ENCODE measurements around the gene DOK6.

DNA sequence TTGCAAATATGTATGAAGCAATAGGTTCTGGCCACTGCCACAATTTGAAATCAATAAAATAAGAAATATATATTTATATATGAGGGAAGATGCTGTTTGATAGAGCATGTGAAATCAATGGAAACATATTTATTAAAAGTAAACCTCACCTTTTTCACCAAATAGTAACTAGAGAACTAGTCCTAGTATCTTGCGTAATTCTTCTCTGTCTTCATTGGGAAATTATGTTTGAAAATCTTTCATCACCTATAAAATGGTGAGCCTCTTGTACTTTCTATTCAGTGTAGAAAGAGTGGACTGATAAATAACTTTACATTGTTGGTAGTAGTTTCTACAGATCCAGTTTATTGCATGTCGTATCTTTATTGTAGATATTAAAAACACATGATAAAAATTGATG is 444.0 kb downstream of the DOK6 start:
- TF ChIP-seq, protein P1, sequence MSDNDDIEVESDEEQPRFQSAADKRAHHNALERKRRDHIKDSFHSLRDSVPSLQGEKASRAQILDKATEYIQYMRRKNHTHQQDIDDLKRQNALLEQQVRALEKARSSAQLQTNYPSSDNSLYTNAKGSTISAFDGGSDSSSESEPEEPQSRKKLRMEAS (IDR thresholded peaks at IDR 0.05): no peak
- TF ChIP-seq, protein P2, sequence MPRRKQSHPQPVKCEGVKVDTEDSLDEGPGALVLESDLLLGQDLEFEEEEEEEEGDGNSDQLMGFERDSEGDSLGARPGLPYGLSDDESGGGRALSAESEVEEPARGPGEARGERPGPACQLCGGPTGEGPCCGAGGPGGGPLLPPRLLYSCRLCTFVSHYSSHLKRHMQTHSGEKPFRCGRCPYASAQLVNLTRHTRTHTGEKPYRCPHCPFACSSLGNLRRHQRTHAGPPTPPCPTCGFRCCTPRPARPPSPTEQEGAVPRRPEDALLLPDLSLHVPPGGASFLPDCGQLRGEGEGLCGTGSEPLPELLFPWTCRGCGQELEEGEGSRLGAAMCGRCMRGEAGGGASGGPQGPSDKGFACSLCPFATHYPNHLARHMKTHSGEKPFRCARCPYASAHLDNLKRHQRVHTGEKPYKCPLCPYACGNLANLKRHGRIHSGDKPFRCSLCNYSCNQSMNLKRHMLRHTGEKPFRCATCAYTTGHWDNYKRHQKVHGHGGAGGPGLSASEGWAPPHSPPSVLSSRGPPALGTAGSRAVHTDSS (CRISPR knock-in tag; conservative IDR thresholded peaks at IDR 0.05): no peak
- TF ChIP-seq GABPA (IDR thresholded peaks at IDR 0.05; ENCODE audit: low read depth, low read length) (no peak), GABPA (CRISPR knock-in tag; IDR thresholded peaks at IDR 0.05; ENCODE audit: low read depth) (no peak), MZF1 (CRISPR knock-in tag; IDR thresholded peaks at IDR 0.05; ENCODE audit: borderline replicate concordance) (no peak), FOXJ3 (CRISPR knock-in tag; IDR thresholded peaks at IDR 0.05; ENCODE audit: borderline replicate concordance) (no peak), ZNF326 (CRISPR knock-in tag; IDR thresholded peaks at IDR 0.05; ENCODE audit: borderline replicate concordance) (no peak), ZNF225 (CRISPR knock-in tag; IDR thresholded peaks at IDR 0.05) (no peak), SNRNP70 (IDR thresholded peaks at IDR 0.05; ENCODE audit: low read depth, low read length) (no peak), ZNF33B (CRISPR knock-in tag; IDR thresholded peaks at IDR 0.05) (no peak), ZNF230 (CRISPR knock-in tag; IDR thresholded peaks at IDR 0.05) (no peak), NR2F1 (CRISPR knock-in tag; IDR thresholded peaks at IDR 0.05) (no peak), JUND (CRISPR knock-in tag; IDR thresholded peaks at IDR 0.05) (no peak)
- TF ChIP-seq, protein P3, sequence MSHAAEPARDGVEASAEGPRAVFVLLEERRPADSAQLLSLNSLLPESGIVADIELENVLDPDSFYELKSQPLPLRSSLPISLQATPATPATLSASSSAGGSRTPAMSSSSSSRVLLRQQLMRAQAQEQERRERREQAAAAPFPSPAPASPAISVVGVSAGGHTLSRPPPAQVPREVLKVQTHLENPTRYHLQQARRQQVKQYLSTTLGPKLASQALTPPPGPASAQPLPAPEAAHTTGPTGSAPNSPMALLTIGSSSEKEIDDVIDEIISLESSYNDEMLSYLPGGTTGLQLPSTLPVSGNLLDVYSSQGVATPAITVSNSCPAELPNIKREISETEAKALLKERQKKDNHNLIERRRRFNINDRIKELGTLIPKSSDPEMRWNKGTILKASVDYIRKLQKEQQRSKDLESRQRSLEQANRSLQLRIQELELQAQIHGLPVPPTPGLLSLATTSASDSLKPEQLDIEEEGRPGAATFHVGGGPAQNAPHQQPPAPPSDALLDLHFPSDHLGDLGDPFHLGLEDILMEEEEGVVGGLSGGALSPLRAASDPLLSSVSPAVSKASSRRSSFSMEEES (CRISPR knock-in tag; IDR thresholded peaks at IDR 0.05): no peak
